NCI-H774 (cell line): Measurements from ENCODE around the gene TNFRSF4.

Experiments used
- DNase-seq: peaks from one replicate; lab custom pipeline; 2025; lab: John Stamatoyannopoulos, UW

TNFRSF4 gene

GRCh38 chr1:1245178-1245816 lies 31.3 kb upstream of the TNFRSF4 start:
- DNase-seq: no peak

GRCh38 chr1:1244192-1244811 lies 30.3 kb upstream of the TNFRSF4 start:
- no peak for DNase-seq

GRCh38 chr1:1243807-1244191 lies 29.8 kb upstream of the TNFRSF4 start:
- DNase-seq: no peak

DNA sequence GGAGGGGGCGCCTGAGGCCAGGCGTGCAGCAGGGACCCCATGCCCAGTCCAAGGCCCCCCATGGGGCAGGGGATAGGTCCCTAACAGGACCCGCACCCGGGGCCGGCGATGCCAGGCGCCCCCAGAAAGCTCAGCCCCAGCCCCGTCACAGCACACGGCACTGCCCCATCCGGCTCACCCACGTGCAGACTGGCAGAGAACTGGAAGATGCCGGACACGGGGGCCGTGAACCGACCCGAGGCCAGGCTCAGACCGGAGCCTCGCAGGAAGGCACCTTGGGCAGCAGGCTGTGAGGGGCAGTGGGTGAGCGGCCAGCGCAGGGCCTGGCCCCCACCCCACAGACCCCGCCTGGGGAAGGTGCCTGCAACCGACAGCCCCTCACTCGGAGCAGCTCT lies 29.3 kb upstream of the TNFRSF4 start:
- DNase-seq: no peak

GRCh38 chr1:1242461-1243265 lies 28.7 kb upstream of the TNFRSF4 start:
- DNase-seq: no peak

- DNase-seq: no peak
Observed at GRCh38 chr1:1241588-1242219, 27.8 kb upstream of the TNFRSF4 start.

DNA sequence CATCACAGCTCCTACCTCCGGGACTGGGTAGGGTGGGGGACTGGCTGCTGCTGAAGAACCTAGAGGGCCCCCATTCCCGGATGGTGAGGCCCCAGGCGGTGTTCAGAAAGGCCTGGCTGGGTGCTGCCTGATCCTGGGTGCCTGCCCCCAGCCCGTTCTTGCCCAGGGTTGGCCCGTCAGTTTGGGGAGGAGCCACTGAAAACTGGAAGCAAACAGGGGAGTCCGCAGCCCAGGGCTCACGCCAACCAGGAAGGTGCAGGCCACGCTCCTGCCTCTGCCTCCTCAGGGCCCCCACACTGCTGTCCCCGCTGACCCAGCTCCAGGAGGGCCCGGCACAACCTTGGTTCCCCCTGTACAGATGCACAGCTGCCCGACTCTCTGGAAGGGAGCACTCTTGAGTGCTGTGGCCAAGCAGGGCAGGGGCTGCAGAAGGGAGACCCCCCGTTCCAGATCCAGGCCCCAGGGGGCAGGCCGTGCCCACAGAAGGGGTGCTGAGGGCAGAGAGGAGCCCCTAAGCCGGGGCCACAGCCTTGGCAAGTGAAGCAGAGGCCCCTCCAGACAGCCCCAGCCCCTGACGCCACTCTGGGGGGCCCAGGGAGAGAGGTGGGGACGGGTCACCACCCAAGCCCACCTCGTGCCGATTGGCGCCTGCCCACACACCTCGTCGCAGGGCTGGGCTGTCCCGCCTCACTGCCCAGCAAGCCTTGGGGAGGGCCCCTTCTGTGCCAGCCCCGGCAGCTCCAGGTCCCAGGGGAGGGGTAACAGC lies 27.1 kb upstream of the TNFRSF4 start:
- no peak for DNase-seq

DNA sequence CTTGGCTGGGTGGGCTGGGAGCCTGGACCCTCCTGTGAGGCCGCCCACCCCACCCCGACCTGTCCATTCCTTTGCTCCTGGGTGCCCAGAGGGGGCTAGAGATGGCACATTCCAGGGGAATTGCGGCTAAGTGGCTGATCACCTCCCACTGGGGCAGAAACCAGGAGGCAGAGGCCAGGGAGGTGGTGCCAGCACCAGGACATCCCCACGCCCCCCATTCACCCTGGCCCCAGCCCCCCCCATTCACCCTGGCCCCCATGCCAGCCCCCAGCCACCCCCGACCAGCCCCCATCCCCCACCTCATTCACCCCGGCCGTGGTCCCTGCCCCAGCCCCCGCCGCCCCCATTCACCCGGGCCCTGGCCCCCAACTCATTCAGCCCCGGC lies 26.4 kb upstream of the TNFRSF4 start:
- DNase-seq: no peak

GRCh38 chr1:1239614-1240347 lies 25.8 kb upstream of the TNFRSF4 start:
- no peak for DNase-seq

DNA sequence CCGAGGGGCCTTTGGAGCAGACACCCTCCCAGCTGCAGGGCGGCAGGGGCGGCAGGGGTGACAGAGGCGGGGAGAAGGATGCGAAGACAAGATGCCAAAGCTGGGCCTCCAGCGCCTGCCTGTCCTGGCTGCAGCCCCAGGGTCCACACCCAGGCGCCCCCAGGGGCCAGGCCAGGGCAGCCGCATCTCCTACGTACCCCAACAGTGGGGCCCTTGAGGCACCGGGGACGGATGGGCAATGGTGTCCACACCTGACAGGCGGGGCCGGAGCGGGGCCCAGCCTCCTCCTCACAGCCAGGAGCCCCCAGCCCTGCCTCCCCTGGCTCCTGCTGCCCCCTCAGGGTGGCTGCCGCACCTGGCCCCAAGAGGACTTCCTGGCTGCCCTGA lies 25.3 kb upstream of the TNFRSF4 start:
- DNase-seq: no peak

GRCh38 chr1:1238702-1239178 lies 24.8 kb upstream of the TNFRSF4 start:
- DNase-seq: no peak

DNA sequence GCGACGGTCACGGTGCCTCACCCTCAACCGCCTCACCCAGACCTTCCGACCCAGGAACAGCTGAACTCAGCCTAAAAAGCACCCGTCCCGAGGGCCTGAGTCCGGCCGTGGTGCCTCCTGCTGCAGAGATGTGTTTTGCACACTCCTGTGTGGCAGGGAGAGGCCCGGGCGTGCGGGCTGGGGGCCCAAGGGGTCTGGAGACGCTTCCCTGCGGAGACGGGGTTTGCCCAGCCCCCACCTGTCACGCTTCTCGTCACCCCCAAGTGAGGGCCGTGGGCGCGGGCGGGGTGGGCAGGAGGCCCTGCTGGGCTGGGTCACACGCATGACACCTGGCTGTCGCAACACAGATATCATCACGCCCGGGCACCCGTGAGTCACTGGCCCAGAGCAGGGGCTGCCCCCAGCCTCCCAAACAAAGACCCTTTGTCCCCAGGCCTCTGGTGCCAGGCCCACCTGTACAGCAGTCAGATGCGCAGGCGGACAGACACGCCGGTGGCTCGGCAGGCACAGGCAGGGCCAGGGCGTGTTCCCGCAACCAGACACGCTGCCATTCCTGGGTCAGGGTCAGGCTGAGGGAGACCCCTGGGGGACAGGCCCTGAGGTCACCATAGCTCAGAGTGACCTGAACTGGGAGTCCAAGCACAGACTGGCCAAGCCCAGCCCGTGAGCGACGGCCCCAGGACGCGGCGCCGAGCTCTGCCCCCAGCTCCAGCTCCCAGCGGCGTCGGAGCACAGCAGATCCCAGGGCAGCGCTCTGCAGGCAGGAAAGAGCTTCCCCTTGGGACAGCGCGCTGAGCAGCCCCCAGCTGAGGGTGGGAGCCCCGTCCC lies 24.1 kb upstream of the TNFRSF4 start:
- DNase-seq: no peak

GRCh38 chr1:1236945-1237873 lies 23.3 kb upstream of the TNFRSF4 start:
- DNase-seq: no peak

DNA sequence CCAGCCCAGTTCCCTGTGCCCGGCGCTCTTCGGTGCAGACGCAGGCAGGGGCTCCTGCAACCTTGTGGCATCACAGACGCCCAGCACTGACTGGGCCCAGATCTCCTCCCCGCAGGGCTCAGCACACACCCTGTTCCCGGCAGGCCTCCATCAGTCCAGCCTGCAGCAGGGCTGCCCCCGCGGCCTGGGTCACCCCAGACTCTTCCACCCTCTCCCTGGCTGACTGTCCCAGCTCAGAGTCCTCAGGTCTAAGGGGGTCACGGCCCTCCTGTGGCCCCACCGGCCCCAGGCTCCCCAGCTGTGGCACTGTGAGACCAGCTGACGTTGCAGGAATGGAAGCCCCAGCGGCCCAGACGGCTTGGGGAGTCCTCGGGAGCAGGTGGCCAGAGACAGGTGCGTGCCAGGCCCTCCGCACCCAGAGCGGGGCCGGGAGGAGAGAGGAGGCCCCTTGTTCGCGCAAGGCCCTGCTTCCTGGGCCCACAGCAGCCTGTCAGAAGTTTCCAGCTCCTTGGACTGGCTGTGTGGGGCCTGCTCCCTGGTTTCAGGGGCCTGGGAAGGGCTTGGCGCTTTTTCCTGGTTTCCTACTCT lies 22.3 kb upstream of the TNFRSF4 start:
- DNase-seq: no peak

- no peak for DNase-seq
Observed at GRCh38 chr1:1235016-1235744, 21.2 kb upstream of the TNFRSF4 start.

DNA sequence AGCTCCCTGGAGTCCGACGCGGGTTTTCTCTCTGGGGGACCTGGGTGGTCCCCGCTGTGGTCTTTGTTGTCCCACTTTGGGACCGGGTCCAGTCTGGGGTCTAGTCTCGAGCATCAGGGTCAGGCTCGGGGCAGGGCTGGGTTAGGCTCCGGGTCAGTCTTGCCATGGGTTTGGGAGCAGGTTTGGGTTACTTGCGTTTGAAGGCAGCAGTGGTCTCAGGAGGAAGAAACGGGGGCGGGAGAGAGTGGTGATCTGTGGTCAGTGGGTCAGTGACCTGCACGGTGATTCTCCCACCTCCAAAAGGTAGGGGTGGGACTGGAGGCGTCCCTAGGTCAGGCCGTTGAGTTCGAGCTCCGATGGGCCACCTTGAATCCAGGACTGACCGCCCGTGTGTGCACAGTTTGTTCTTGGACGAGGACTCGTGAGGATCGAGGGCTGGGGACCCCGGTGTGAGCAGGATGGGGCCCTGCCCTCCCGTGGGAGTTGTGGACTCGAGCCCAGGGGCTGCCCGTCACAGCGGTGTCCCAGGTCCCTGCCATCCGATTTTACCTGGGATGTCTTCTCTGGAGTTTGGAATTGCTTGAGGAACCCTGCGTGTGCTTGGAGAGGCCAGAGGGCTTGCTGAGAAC lies 20.3 kb upstream of the TNFRSF4 start:
- no peak for DNase-seq

- no peak for DNase-seq
Observed at GRCh38 chr1:1233567-1233892, 19.6 kb upstream of the TNFRSF4 start.
